ENCODE results near the gene EMCN.
"Not testable (repeated sequence)": the region's sequence is repeated elsewhere in the genome, so short reads cannot be mapped to it uniquely, and the experiment has no call there.

EMCN gene

GRCh38 chr4:100391863-100392262, 126.0 kb downstream of the EMCN start:
- no peak overlapping the region for H3K4me2 ChIP-seq
- no peak overlapping the region for H3K27ac ChIP-seq

GRCh38 chr4:100391086-100391485, 126.7 kb downstream of the EMCN start:
- H3K4me3 ChIP-seq (IDR thresholded peaks at IDR 0.05; ENCODE audit: insufficient read depth, low read depth, low read length), result no peak overlapping the region
- no peak overlapping the region for H2AFZ ChIP-seq (ENCODE audit: low read depth)
- no peak overlapping the region for H3K4me2 ChIP-seq
- H3K27me3 ChIP-seq (ENCODE audit: insufficient read depth, low read depth), result no peaks in the 10 kb centered on the region
- H3K9ac ChIP-seq, result no peak overlapping the region
- H3K36me3 ChIP-seq (ENCODE audit: insufficient read depth), result no peaks in the 10 kb centered on the region
- H3K27ac ChIP-seq, result no peak overlapping the region
- no peaks in the 10 kb centered on the region for H3K79me2 ChIP-seq (ENCODE audit: insufficient read depth, low read depth)
- H3K4me1 ChIP-seq (ENCODE audit: low read depth, poor library complexity, severe bottlenecking), result peaks cover 12% of the 10 kb centered on the region
- H4K20me1 ChIP-seq (ENCODE audit: insufficient read depth), result no peaks in the 10 kb centered on the region
- no peak for TF ChIP-seq CTCF (conservative IDR thresholded peaks at IDR 0.05; ENCODE audit: low read depth, low read length)

More at GRCh38 chr4:100391863-100392262, 126.0 kb downstream of the EMCN start:
- Histone ChIP-seq H3K27me3 (ENCODE audit: insufficient read depth, low read depth) (no peaks in the 10 kb centered on the region), H4K20me1 (ENCODE audit: insufficient read depth) (no peaks in the 10 kb centered on the region), H2AFZ (ENCODE audit: low read depth) (no peak overlapping the region), H3K36me3 (ENCODE audit: insufficient read depth) (no peaks in the 10 kb centered on the region), H3K4me3 (IDR thresholded peaks at IDR 0.05; ENCODE audit: insufficient read depth, low read depth, low read length) (no peak overlapping the region), H3K79me2 (ENCODE audit: insufficient read depth, low read depth) (no peaks in the 10 kb centered on the region), H3K4me1 (ENCODE audit: low read depth, poor library complexity, severe bottlenecking) (peaks cover 12% of the 10 kb centered on the region), H3K9ac (no peak overlapping the region)
- no peak for TF ChIP-seq CTCF (conservative IDR thresholded peaks at IDR 0.05; ENCODE audit: low read depth, low read length)

- no peaks in the 10 kb centered on the region for H3K27me3 ChIP-seq (ENCODE audit: insufficient read depth, low read depth)
- no peak for TF ChIP-seq CTCF (conservative IDR thresholded peaks at IDR 0.05; ENCODE audit: low read depth, low read length)
- H3K27ac ChIP-seq, result no peak overlapping the region
- no peak overlapping the region for H3K4me3 ChIP-seq (IDR thresholded peaks at IDR 0.05; ENCODE audit: insufficient read depth, low read depth, low read length)
- no peaks in the 10 kb centered on the region for H3K4me1 ChIP-seq (ENCODE audit: low read depth, poor library complexity, severe bottlenecking)
- H4K20me1 ChIP-seq (ENCODE audit: insufficient read depth), result no peaks in the 10 kb centered on the region
- no peaks in the 10 kb centered on the region for H3K79me2 ChIP-seq (ENCODE audit: insufficient read depth, low read depth)
- H3K9ac ChIP-seq, result no peak overlapping the region
- H3K4me2 ChIP-seq, result no peak overlapping the region
- no peaks in the 10 kb centered on the region for H3K36me3 ChIP-seq (ENCODE audit: insufficient read depth)
- H2AFZ ChIP-seq (ENCODE audit: low read depth), result no peak overlapping the region
Measured at GRCh38 chr4:100386270-100386669, 131.6 kb downstream of the EMCN start.

- not testable (repeated sequence) for H3K9ac ChIP-seq; H3K79me2 ChIP-seq (ENCODE audit: insufficient read depth, low read depth); H3K4me2 ChIP-seq; H3K4me1 ChIP-seq (ENCODE audit: low read depth, poor library complexity, severe bottlenecking); H2AFZ ChIP-seq (ENCODE audit: low read depth); H4K20me1 ChIP-seq (ENCODE audit: insufficient read depth); H3K27ac ChIP-seq; H3K27me3 ChIP-seq (ENCODE audit: insufficient read depth, low read depth); H3K4me3 ChIP-seq (IDR thresholded peaks at IDR 0.05; ENCODE audit: insufficient read depth, low read depth, low read length); H3K36me3 ChIP-seq (ENCODE audit: insufficient read depth)
Measured at GRCh38 chr4:100380401-100380800, 137.4 kb downstream of the EMCN start.

- H3K4me1 ChIP-seq (ENCODE audit: low read depth, poor library complexity, severe bottlenecking), result no peaks in the 10 kb centered on the region
- no peaks in the 10 kb centered on the region for H3K27me3 ChIP-seq (ENCODE audit: insufficient read depth, low read depth)
- no peaks in the 10 kb centered on the region for H4K20me1 ChIP-seq (ENCODE audit: insufficient read depth)
- H3K4me3 ChIP-seq (IDR thresholded peaks at IDR 0.05; ENCODE audit: insufficient read depth, low read depth, low read length), result no peak overlapping the region
- H3K36me3 ChIP-seq (ENCODE audit: insufficient read depth), result no peaks in the 10 kb centered on the region
- no peak overlapping the region for H3K9ac ChIP-seq
- no peak overlapping the region for H3K27ac ChIP-seq
- H2AFZ ChIP-seq (ENCODE audit: low read depth), result no peak overlapping the region
- no peaks in the 10 kb centered on the region for H3K79me2 ChIP-seq (ENCODE audit: insufficient read depth, low read depth)
- H3K4me2 ChIP-seq, result no peak overlapping the region
- TF ChIP-seq CTCF (conservative IDR thresholded peaks at IDR 0.05; ENCODE audit: low read depth, low read length), result no peak
Measured at GRCh38 chr4:100379583-100380105, 138.2 kb downstream of the EMCN start.

All from KMS-11 (cell line).